Osteocyte (in vitro differentiated cells): ENCODE measurements around the gene ARPP21. TPM values are rescaled to one million over a fixed set of nuclear protein-coding genes. Genes with fewer than 3 reads are reported as not detected.
A peak's percentile ranks its signal among the peaks of the same experiment; 100 is the strongest.

ENCODE experiments used
- DNase-seq: peaks from one replicate; pipeline ENCODE4 v3.0.0; 2021; ENCODE audit warnings: mixed read lengths; ENCODE audit not compliant: unreplicated experiment; ENCODE audit errors: extremely low spot score
- H3K27ac Mint-ChIP-seq: one replicate; pipeline ENCODE4 v1.8.0; 2021; ENCODE audit warnings: mild to moderate bottlenecking, mixed read lengths; ENCODE audit not compliant: unreplicated experiment
- H3K27me3 Mint-ChIP-seq: one replicate; pipeline ENCODE4 v1.8.0; 2021; ENCODE audit warnings: mixed read lengths; ENCODE audit not compliant: unreplicated experiment
- H3K36me3 Mint-ChIP-seq: one replicate; pipeline ENCODE4 v1.8.0; 2021; ENCODE audit warnings: mixed read lengths; ENCODE audit not compliant: unreplicated experiment
- H3K4me1 Mint-ChIP-seq: one replicate; pipeline ENCODE4 v1.8.0; 2021; ENCODE audit warnings: mixed read lengths; ENCODE audit not compliant: unreplicated experiment
- H3K4me3 Mint-ChIP-seq: one replicate; pipeline ENCODE4 v1.8.0; 2021; ENCODE audit warnings: mild to moderate bottlenecking, moderate library complexity, mixed read lengths; ENCODE audit not compliant: unreplicated experiment
- H3K9me3 Mint-ChIP-seq: one replicate; pipeline ENCODE4 v1.8.0; 2021; ENCODE audit warnings: mixed read lengths; ENCODE audit not compliant: unreplicated experiment
- total RNA-seq: library from RNA; stranded (reverse); gene quantifications from 2 replicates; pipeline ENCODE4 v1.2.1, GENCODE V29; 2021
- TF ChIP-seq, protein P1 (sequence below): fragments of 200-600 bp; sonication (generic); IDR thresholded peaks from 2 replicates; pipeline ENCODE4 v1.5.0; 2021; ENCODE audit warnings: antibody characterized with exemption, mild to moderate bottlenecking, moderate library complexity

The ARPP21 gene
- total RNA-seq, 1 donor from 2014 or later, result 3.7 TPM

DNA sequence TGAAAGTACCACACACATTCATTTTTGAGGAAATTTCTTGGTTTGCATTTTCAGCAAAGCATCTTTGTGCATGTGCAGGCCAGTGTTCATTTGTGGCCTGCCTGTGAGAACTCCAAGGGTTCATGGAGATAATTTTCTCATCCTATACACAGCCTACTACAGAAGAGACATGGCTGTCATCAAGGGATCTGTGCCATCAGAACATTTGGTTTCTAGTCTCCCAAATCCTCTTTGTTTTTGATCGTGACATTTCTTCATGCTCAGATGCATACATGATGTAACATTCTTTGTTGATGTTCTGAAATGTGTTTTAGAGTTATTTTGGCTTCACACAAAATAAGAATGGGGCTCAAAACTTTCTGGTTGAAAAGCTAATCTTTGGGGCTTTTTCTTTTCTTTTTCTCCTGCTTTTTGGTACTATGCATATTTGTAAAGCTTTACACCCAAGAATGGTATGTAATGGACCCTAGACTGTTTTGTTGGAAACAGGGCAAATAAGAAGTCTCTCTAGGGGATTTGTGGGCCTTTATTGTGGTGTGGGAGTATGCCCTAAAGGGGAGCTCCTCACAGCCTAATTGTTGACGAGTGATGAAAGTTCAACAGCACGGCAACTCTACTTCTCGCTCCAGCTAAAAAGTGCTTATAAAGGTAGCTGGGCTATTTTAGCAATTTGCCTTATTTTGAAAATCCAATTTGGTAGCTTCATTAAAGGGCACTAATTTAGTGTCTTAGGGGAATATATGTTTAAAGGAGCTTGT is 3.2 kb upstream of the ARPP21 start:
- Mint-ChIP-seq H3K27ac (no peak overlapping the region), H3K36me3 (no peaks in the 10 kb centered on the region)

DNA sequence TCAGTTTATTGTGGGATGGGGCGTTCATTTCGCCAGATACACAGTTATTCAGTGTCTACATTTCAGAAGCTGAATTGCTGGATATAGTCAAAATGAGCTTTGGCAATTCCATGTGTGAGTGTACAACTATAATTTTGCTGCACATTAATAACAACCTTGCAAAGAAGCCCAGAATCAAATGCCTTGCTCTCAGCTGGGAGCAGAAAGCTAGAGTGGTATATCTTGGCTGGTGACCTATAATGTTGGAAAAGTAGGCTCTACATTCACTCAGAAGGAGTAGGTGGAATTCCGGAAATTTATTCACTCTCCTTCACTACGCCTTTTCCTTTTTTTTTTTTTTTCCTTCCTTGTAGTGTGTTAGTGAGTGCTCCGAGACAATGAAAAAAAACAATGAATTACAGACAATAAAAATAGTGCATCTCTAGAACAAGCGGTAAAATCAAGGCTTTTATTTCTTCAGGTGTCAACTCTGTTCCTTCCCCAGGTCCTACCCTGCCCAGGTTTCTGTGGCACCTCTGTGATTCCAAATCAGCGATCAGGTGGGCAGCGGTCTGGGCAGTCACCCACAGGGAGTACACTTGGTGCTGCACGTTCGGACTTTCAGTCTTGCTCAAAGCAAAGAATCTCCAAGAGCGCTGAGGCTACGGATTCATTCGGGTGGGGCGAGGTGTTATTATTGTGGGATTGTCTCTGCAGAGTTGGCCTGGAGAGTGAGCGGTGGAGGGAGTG is 910 bp upstream of the ARPP21 start:
- H3K27me3 Mint-ChIP-seq, result peaks cover 51% of the 10 kb centered on the region

More for the DNA sequence above, 3.2 kb upstream of the ARPP21 start:
- peaks cover 33% of the 10 kb centered on the region for H3K27me3 Mint-ChIP-seq
- no peak for DNase-seq
- TF ChIP-seq, protein P1, sequence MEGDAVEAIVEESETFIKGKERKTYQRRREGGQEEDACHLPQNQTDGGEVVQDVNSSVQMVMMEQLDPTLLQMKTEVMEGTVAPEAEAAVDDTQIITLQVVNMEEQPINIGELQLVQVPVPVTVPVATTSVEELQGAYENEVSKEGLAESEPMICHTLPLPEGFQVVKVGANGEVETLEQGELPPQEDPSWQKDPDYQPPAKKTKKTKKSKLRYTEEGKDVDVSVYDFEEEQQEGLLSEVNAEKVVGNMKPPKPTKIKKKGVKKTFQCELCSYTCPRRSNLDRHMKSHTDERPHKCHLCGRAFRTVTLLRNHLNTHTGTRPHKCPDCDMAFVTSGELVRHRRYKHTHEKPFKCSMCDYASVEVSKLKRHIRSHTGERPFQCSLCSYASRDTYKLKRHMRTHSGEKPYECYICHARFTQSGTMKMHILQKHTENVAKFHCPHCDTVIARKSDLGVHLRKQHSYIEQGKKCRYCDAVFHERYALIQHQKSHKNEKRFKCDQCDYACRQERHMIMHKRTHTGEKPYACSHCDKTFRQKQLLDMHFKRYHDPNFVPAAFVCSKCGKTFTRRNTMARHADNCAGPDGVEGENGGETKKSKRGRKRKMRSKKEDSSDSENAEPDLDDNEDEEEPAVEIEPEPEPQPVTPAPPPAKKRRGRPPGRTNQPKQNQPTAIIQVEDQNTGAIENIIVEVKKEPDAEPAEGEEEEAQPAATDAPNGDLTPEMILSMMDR, result no peak
- H3K4me3 Mint-ChIP-seq, result no peak overlapping the region
- H3K4me1 Mint-ChIP-seq, result peaks cover 12% of the 10 kb centered on the region
- no peaks in the 10 kb centered on the region for H3K9me3 Mint-ChIP-seq

DNA sequence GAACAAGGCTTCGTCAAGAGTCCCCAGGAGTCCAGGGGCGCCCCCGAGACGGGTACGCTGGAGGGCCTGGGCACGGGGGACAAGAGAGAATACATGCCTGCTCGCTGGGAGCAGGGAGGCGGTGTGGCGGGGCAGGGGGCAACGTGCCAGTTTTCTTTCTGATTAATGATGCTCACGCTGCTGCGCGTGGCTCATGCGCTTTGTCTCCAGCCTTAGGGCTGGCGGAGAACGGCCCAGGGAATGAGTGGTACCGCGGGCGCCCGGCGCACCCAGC is 408 bp upstream of the ARPP21 start:
- Mint-ChIP-seq H3K9me3 (no peaks in the 10 kb centered on the region), H3K27me3 (peaks cover 54% of the 10 kb centered on the region), H3K27ac (no peak overlapping the region), H3K36me3 (no peaks in the 10 kb centered on the region), H3K4me3 (peak overlapping the region; percentile 85), H3K4me1 (peaks cover 12% of the 10 kb centered on the region)
- TF ChIP-seq, protein P1, result no peak
- no peak for DNase-seq

More for the DNA sequence above, 910 bp upstream of the ARPP21 start:
- peak overlapping the region; percentile 85 for H3K4me3 Mint-ChIP-seq
- H3K36me3 Mint-ChIP-seq, result no peaks in the 10 kb centered on the region
- H3K27ac Mint-ChIP-seq, result no peak overlapping the region
- H3K9me3 Mint-ChIP-seq, result no peaks in the 10 kb centered on the region
- DNase-seq, result no peak
- peaks cover 12% of the 10 kb centered on the region for H3K4me1 Mint-ChIP-seq
- TF ChIP-seq, protein P1, result no peak

DNA sequence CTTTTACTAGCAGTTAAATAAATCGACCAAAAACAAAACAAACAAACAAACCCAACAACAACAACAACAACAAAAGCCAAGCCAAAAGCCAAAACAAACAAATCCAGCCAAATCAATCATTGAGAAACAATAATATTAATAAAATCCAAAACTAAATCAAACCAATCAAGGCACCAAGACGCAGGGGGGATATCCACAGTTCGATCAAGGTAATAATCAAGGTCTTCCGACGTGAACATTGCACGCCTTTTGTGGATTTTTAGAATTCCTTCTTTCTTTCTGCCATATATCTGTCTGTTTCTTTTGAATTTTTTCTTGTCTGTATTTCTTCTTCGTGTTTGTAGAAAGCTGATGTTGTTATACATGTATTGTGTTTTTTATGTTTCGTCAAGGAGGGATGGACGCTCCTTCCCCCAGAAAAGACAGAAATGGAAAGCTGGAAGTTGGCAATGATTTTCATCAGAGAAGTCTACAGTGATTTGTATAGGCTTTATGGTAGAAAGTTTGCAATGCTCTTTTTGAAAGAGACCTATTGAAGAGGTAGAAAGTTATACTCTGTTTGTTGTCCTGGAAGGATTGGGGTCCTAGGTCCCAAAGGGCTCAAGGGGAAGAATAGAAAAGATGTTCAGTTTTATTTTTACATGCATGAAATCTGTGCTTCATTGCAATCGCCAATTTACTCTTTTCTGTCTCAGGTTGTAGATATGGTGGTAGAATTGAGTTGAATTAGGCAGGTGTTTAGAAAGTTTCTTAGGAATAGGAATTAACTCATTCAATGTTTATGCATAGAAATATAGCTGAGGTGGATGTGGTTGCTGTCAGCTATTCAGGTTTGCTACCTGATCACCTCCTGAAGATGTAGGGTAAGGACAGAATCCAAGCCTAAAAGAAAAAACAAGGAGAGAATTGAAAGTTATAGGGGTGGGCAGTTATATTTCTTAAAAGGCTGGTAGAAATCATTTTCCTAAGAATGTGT is 1.2 kb downstream of the ARPP21 start:
- TF ChIP-seq, protein P1, result no peak
- Mint-ChIP-seq H3K27ac (no peak overlapping the region), H3K4me1 (peaks cover 12% of the 10 kb centered on the region), H3K36me3 (no peaks in the 10 kb centered on the region), H3K9me3 (no peaks in the 10 kb centered on the region), H3K4me3 (peak overlapping the region; percentile 85), H3K27me3 (peaks cover 59% of the 10 kb centered on the region)
- DNase-seq, result no peak
